NCI-H748 (cell line): ENCODE data around the gene DYNC1I1.
A peak's percentile ranks its signal among the peaks of the same experiment; 100 is the strongest.

Experiments used
- DNase-seq: peaks from one replicate; lab custom pipeline; 2025; ENCODE audit not compliant: unreplicated experiment; lab: John Stamatoyannopoulos, UW

DYNC1I1 gene

GRCh38 chr7:95788884-95789283 is 16.5 kb downstream of the DYNC1I1 start:
- no peak for DNase-seq

- DNase-seq = no peak
Observed at GRCh38 chr7:95793658-95794057, 21.3 kb downstream of the DYNC1I1 start.

GRCh38 chr7:95794917-95795515 is 22.7 kb downstream of the DYNC1I1 start:
- peak; percentile 57 for DNase-seq

- no peak for DNase-seq
Observed at GRCh38 chr7:95796617-95797016, 24.3 kb downstream of the DYNC1I1 start.

GRCh38 chr7:95798401-95798930 is 26.1 kb downstream of the DYNC1I1 start:
- DNase-seq = peak; percentile 96

GRCh38 chr7:95800787-95801186 is 28.4 kb downstream of the DYNC1I1 start:
- DNase-seq = no peak

GRCh38 chr7:95802270-95802669 is 29.9 kb downstream of the DYNC1I1 start:
- DNase-seq = no peak

- DNase-seq = no peak
Observed at GRCh38 chr7:95804052-95804451, 31.7 kb downstream of the DYNC1I1 start.

GRCh38 chr7:95805909-95806308 is 33.6 kb downstream of the DYNC1I1 start:
- DNase-seq = no peak

GRCh38 chr7:95808396-95808795 is 36.0 kb downstream of the DYNC1I1 start:
- DNase-seq = no peak

- DNase-seq = no peak
Observed at GRCh38 chr7:95811846-95812445, 39.6 kb downstream of the DYNC1I1 start.

- no peak for DNase-seq
Observed at GRCh38 chr7:95814721-95815120, 42.4 kb downstream of the DYNC1I1 start.

- no peak for DNase-seq
Observed at GRCh38 chr7:95817866-95818640, 45.7 kb downstream of the DYNC1I1 start.

GRCh38 chr7:95820778-95821177 is 48.4 kb downstream of the DYNC1I1 start:
- DNase-seq = no peak

GRCh38 chr7:95822717-95823116 is 50.4 kb downstream of the DYNC1I1 start:
- DNase-seq = no peak

- DNase-seq = no peak
Observed at GRCh38 chr7:95824616-95825015, 52.3 kb downstream of the DYNC1I1 start.

GRCh38 chr7:95828824-95829790 is 56.8 kb downstream of the DYNC1I1 start:
- DNase-seq = no peak

- DNase-seq = no peak
Observed at GRCh38 chr7:95840953-95841950, 68.9 kb downstream of the DYNC1I1 start.

GRCh38 chr7:95843286-95843685 is 70.9 kb downstream of the DYNC1I1 start:
- no peak for DNase-seq

- no peak for DNase-seq
Observed at GRCh38 chr7:95845007-95845406, 72.7 kb downstream of the DYNC1I1 start.
